ENCODE data around the gene NUDT2. TPM values are rescaled to one million over a fixed set of nuclear protein-coding genes. Genes with fewer than 3 reads are reported as not detected.
A peak's percentile ranks its signal among the peaks of the same experiment; 100 is the strongest.

Gene NUDT2
- polyA plus RNA-seq, 1 donor, result 25.6 TPM

DNA sequence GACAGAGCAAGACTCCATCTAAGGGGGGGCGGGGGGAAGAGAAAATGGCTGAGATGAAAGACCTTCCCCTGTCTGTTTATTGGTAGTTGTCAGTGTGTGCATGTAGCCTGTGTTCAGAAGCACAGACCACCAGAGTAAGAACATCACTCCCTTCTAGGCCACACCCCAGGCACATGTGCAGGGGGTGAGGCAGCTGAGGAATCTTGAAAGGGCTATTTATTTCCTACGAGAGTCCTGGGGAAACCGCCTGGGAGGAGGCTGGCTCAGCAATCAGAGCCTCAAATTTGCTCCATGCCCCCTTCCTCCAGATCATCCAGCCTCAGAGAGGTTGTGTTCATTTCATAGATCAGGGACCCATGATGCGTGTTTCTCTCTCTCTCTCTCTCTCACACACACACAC is 40.3 kb downstream of the NUDT2 start:
- peaks cover 28% of the 10 kb centered on the region for H3K27me3 ChIP-seq (ENCODE audit: control insufficient read depth, insufficient read depth, low read length)
- peaks cover 22% of the 10 kb centered on the region for H3K9me3 ChIP-seq (ENCODE audit: control insufficient read depth, low read depth, low read length)
- no peak overlapping the region for H3K4me3 ChIP-seq (ENCODE audit: low read length)
- no CpG with 5 or more reads among the region's 4 CpGs for WGBS (ENCODE audit: insufficient coverage, low lambda C conversion rate)
- no peak overlapping the region for H3K27ac ChIP-seq (ENCODE audit: low read length)
- peaks cover 53% of the 10 kb centered on the region for H3K36me3 ChIP-seq (ENCODE audit: control insufficient read depth, insufficient read depth, low read length)
- H3K4me1 ChIP-seq (ENCODE audit: control insufficient read depth, insufficient read depth, low read length), result peaks cover 18% of the 10 kb centered on the region
- no peak for DNase-seq

DNA sequence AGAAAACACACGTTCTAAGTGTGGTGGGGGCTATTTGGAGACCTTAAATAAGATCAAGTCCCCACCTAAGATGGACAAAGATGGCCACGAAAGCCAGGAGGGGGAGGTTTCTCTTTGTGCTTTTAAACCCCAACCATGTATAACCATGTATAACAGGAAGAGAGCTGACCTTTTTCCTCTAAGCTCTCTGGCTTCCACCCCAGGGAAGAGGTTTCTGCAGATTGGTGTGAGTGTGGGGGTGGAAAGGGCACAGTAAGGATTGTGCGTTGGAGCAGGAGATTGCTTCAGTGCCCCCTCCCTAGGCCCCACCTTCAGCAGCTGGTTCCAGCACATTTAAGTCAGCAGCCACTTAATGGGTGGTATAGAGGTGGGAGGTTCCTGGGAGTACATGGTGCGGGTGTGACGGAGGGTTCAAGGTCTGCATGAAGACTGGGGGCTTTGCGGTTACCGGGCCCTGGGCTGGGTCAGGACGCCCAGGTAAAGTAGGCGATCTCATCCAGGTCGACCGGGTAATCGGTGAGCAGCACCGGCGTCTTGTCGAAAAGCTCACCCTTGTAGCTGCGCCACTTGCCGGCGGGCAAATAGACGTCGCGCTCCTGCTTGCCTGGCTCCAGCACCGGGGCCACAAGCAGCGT is 41.1 kb downstream of the NUDT2 start:
- Histone ChIP-seq H3K4me1 (ENCODE audit: control insufficient read depth, insufficient read depth, low read length) (peaks cover 20% of the 10 kb centered on the region), H3K27ac (ENCODE audit: low read length) (no peak overlapping the region), H3K36me3 (ENCODE audit: control insufficient read depth, insufficient read depth, low read length) (peaks cover 53% of the 10 kb centered on the region), H3K27me3 (ENCODE audit: control insufficient read depth, insufficient read depth, low read length) (peaks cover 28% of the 10 kb centered on the region), H3K9me3 (ENCODE audit: control insufficient read depth, low read depth, low read length) (peaks cover 22% of the 10 kb centered on the region), H3K4me3 (ENCODE audit: low read length) (no peak overlapping the region)
- WGBS (ENCODE audit: insufficient coverage, low lambda C conversion rate), result no CpG with 5 or more reads among the region's 23 CpGs
- DNase-seq, result no peak

DNA sequence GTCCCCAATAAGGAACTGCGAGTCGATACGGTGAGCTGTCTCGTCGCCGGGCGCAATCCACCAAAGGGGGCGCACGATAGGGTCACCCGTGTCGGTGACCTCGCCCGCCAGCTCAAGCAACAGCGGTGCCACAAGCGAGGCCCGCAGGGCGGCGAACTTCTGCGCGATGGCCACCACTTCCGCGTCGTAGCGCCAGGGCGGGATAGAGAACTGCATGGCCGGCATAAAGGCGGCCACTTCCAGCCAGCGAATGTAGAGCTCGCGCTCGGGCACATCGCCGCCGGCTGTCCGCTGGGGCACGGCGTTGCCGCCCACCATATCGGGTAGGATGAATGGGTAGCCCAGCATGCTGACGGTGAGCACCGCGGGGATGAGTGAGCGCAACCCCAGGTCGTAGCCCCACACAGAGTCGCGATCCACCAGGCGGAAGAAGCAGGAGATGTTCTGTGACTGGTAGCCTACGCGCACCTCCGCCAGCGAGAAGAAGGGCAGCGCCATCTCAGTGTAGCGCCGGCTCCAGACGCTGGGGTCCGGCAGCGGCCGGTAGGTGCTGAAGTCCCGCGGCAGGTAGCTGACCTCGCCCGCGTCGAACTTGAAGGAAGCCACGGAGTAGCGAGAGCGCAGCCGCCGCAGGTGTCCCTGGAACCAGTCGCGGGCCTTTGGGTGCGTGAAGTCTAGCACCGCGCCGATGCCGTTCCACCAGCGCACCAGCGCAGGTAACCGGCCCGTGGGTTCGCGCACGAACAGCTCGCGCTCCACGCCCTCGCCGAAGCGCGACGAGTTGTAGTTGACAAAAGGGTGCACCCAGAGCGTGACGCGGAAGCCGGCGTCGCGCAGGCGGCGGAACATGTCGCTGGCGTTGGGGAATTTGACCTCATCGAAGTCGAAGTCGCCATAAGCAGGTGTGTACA is 41.9 kb downstream of the NUDT2 start:
- peaks cover 23% of the 10 kb centered on the region for H3K4me1 ChIP-seq (ENCODE audit: control insufficient read depth, insufficient read depth, low read length)
- peaks cover 28% of the 10 kb centered on the region for H3K27me3 ChIP-seq (ENCODE audit: control insufficient read depth, insufficient read depth, low read length)
- peaks cover 52% of the 10 kb centered on the region for H3K36me3 ChIP-seq (ENCODE audit: control insufficient read depth, insufficient read depth, low read length)
- H3K9me3 ChIP-seq (ENCODE audit: control insufficient read depth, low read depth, low read length), result peaks cover 22% of the 10 kb centered on the region
- no peak for DNase-seq
- no CpG with 5 or more reads among the region's 105 CpGs for WGBS (ENCODE audit: insufficient coverage, low lambda C conversion rate)
- no peak overlapping the region for H3K4me3 ChIP-seq (ENCODE audit: low read length)
- no peak overlapping the region for H3K27ac ChIP-seq (ENCODE audit: low read length)

DNA sequence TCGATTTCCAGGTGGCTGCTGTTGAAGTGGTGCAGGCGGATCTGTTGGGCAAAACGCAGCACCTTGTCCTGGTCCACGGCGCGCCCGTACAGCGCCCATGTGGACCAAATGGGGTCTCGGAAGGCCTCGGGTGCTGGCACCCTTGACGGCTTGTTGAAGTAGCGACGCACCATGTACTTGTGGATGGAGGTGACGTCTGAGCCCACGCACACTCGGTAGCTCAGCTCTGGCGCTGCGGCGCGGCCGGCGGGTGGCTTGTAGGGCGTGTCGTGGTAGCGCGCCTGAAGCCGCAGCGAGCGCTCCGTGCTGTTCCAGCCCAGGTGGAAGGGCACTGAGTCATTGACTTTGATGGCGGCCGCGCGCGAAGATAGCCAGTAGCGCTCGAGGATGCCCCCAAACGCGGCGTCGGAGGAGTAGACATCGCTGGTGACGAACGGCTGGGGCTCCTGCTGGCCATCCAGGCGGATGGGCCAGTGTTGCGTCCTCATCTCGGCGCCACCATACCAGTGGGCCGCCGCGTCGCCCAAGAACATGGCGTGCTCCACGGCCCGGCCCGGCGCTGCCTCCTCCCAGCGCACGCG is 42.6 kb downstream of the NUDT2 start:
- H3K27me3 ChIP-seq (ENCODE audit: control insufficient read depth, insufficient read depth, low read length), result peaks cover 28% of the 10 kb centered on the region
- H3K27ac ChIP-seq (ENCODE audit: low read length), result no peak overlapping the region
- no peak for DNase-seq
- no peak overlapping the region for H3K4me3 ChIP-seq (ENCODE audit: low read length)
- peaks cover 23% of the 10 kb centered on the region for H3K4me1 ChIP-seq (ENCODE audit: control insufficient read depth, insufficient read depth, low read length)
- WGBS (ENCODE audit: insufficient coverage, low lambda C conversion rate), result no CpG with 5 or more reads among the region's 60 CpGs
- peaks cover 50% of the 10 kb centered on the region for H3K36me3 ChIP-seq (ENCODE audit: control insufficient read depth, insufficient read depth, low read length)
- peaks cover 22% of the 10 kb centered on the region for H3K9me3 ChIP-seq (ENCODE audit: control insufficient read depth, low read depth, low read length)

DNA sequence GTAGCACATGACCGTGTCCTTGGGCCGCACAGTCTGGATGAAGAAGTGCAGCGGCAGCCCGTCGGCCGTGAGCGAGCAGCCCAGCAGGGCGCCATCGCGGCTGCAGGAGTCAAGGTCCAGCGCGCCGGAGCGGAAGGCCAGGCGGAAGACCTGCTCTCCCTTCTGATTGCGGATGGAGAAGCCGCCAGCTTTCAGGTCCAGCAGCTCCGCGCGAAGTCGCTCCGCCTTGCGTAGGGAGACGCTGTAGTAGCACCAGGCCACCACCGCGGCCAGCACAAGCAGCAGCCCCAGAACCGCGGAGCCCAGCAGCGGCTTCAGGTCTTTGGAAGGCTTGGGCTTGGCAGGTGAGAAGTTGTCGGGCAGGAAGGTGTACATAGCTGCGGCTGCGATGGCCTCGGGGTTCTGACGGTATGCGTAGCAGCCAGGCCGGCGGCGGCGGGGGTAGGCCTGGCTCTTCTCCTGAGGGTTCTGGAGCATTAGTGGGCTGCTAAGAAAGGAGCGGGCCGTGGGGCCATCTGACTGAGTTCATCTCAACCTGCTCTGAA is 43.2 kb downstream of the NUDT2 start:
- no CpG with 5 or more reads among the region's 41 CpGs for WGBS (ENCODE audit: insufficient coverage, low lambda C conversion rate)

DNA sequence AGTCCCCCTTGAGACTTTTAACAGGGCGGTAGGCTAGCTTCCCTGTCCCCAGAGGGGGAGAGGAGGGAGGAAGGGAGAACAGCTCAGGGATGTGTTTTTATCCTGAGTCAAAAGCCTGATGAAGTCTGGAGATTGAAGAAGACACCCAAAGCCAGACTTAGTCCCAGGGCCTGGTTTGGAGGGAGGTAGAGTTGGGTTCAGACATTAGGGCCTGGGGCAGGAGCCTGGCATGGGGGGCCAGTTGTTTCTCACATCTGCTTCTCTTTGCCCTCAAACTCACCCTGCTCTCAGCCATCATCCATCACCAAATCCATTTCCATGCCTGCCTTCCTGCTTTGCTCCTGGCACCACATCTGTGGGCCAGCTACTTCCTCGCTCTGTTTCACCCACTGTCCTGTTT is 44.4 kb downstream of the NUDT2 start:
- Histone ChIP-seq H3K27me3 (ENCODE audit: control insufficient read depth, insufficient read depth, low read length) (peaks cover 28% of the 10 kb centered on the region), H3K4me3 (ENCODE audit: low read length) (no peak overlapping the region), H3K9me3 (ENCODE audit: control insufficient read depth, low read depth, low read length) (peaks cover 22% of the 10 kb centered on the region), H3K4me1 (ENCODE audit: control insufficient read depth, insufficient read depth, low read length) (peaks cover 23% of the 10 kb centered on the region), H3K36me3 (ENCODE audit: control insufficient read depth, insufficient read depth, low read length) (peaks cover 37% of the 10 kb centered on the region), H3K27ac (ENCODE audit: low read length) (peak overlapping the region; percentile 96)
- no CpG with 5 or more reads among the region's 2 CpGs for WGBS (ENCODE audit: insufficient coverage, low lambda C conversion rate)
- DNase-seq, result no peak

More for the DNA sequence above, 43.2 kb downstream of the NUDT2 start:
- DNase-seq, result no peak
- H3K27me3 ChIP-seq (ENCODE audit: control insufficient read depth, insufficient read depth, low read length), result peaks cover 28% of the 10 kb centered on the region
- H3K36me3 ChIP-seq (ENCODE audit: control insufficient read depth, insufficient read depth, low read length), result peaks cover 46% of the 10 kb centered on the region
- no peak overlapping the region for H3K27ac ChIP-seq (ENCODE audit: low read length)
- H3K4me3 ChIP-seq (ENCODE audit: low read length), result no peak overlapping the region
- H3K4me1 ChIP-seq (ENCODE audit: control insufficient read depth, insufficient read depth, low read length), result peaks cover 23% of the 10 kb centered on the region
- H3K9me3 ChIP-seq (ENCODE audit: control insufficient read depth, low read depth, low read length), result peaks cover 22% of the 10 kb centered on the region

DNA sequence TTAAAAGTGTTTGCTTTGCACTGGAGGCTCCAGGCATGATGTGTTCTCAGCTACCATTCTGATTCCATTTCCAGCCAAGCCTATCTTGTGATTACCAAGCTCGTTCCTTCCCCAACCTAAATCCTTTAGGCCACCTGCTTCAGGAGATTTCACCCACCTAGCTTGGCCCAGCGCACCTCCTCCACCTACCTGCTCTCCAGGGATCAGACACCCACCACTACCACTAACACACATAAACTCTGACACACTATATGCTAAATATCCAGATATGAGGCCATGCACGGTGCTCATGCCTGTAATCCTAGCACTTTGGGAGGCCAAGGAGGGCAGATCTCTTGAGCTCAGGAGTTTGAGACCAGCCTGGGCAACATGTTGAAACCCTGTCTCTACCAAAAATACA is 45.0 kb downstream of the NUDT2 start:
- H3K36me3 ChIP-seq (ENCODE audit: control insufficient read depth, insufficient read depth, low read length), result peaks cover 32% of the 10 kb centered on the region
- H3K4me3 ChIP-seq (ENCODE audit: low read length), result no peak overlapping the region
- WGBS (ENCODE audit: insufficient coverage, low lambda C conversion rate), result no CpG with 5 or more reads among the region's 3 CpGs
- peaks cover 22% of the 10 kb centered on the region for H3K9me3 ChIP-seq (ENCODE audit: control insufficient read depth, low read depth, low read length)
- peak overlapping the region; percentile 96 for H3K27ac ChIP-seq (ENCODE audit: low read length)
- peaks cover 31% of the 10 kb centered on the region for H3K27me3 ChIP-seq (ENCODE audit: control insufficient read depth, insufficient read depth, low read length)
- H3K4me1 ChIP-seq (ENCODE audit: control insufficient read depth, insufficient read depth, low read length), result peaks cover 23% of the 10 kb centered on the region
- DNase-seq, result peak in 1 of 2 donors; percentile 35

DNA sequence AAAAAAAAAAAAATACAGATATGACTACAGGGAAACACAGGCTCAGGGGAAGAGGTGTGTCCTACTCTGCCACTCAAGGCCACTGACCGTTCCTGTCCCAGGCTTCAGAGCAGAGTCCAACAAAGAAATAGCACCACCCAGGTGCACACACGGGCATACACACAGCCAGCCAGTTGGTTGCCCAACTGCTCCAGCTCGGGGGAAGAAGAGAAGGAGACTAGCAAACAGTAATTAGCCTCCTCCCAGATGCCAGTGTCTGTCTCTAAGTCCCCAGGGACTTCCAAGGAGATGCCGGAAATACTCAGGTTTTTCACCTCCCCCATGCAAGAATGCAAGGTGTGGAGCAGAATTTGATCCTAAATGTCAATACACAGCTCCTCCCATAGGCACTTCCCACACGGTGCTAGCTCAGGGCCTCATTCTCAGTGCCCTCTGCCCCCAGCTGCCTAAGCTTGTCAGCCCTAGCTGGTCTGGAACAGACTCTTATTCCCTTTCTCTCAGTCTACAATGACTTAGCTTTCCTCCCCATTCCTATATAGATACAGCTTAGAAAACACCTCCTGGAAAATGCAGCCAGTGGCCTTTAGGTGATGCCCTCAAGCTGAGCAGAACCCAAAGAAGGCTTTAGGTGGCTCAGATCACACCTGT is 45.7 kb downstream of the NUDT2 start:
- peaks cover 22% of the 10 kb centered on the region for H3K9me3 ChIP-seq (ENCODE audit: control insufficient read depth, low read depth, low read length)
- H3K27me3 ChIP-seq (ENCODE audit: control insufficient read depth, insufficient read depth, low read length), result peaks cover 34% of the 10 kb centered on the region
- H3K36me3 ChIP-seq (ENCODE audit: control insufficient read depth, insufficient read depth, low read length), result peaks cover 27% of the 10 kb centered on the region
- H3K4me1 ChIP-seq (ENCODE audit: control insufficient read depth, insufficient read depth, low read length), result peaks cover 28% of the 10 kb centered on the region
- DNase-seq, result peak; percentile 94 to 97
- H3K27ac ChIP-seq (ENCODE audit: low read length), result peak overlapping the region; percentile 96
- peak overlapping the region; percentile 98 for H3K4me3 ChIP-seq (ENCODE audit: low read length)
- no CpG with 5 or more reads among the region's 5 CpGs for WGBS (ENCODE audit: insufficient coverage, low lambda C conversion rate)

DNA sequence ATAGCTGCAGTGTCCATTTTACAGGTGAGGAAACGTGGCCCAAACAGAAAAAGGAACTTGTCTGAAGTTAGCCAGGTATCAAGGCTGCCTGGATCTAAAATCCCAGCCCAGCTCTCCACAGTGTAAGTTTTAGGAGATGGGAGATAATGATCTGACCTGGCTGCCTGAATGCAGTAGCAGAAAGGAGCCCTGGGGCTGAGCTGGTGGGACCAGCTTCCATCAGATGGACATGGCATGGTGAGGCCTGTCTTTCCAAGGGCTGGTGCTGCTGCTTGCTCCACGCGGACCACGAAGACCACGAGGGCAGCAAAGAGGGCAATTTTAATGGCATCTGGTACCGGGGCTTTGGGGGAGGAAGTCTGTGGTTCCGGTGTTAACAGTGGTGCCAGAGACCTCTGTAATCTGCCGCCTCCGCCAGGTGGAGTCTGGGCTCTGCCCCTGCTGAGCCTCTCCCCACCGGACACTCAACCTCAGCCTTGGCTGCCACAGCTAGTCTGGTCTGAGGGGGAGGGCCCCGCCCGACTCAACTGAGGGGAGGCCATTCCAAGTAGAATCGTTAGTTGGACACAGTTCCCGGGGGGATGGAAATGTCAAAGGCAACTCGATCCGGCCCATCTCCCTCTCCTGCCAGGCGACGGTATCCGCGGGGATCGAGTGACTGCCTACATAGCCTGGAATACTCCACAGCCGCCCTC is 46.7 kb downstream of the NUDT2 start:
- H3K27ac ChIP-seq (ENCODE audit: low read length), result peak overlapping the region; percentile 96
- WGBS (ENCODE audit: insufficient coverage, low lambda C conversion rate), result no CpG with 5 or more reads among the region's 22 CpGs
- DNase-seq, result peak; percentile 46 to 77
- peak overlapping the region; percentile 98 for H3K4me3 ChIP-seq (ENCODE audit: low read length)
- peaks cover 17% of the 10 kb centered on the region for H3K9me3 ChIP-seq (ENCODE audit: control insufficient read depth, low read depth, low read length)
- peaks cover 25% of the 10 kb centered on the region for H3K27me3 ChIP-seq (ENCODE audit: control insufficient read depth, insufficient read depth, low read length)
- H3K36me3 ChIP-seq (ENCODE audit: control insufficient read depth, insufficient read depth, low read length), result peaks cover 17% of the 10 kb centered on the region
- H3K4me1 ChIP-seq (ENCODE audit: control insufficient read depth, insufficient read depth, low read length), result peaks cover 29% of the 10 kb centered on the region
